HepG2 (cell line): Measurements from ENCODE around the gene GNPAT. TPM values are rescaled to one million over a fixed set of nuclear protein-coding genes. Genes with fewer than 3 reads are reported as not detected.
A peak's percentile ranks its signal among the peaks of the same experiment; 100 is the strongest.

Experiments used
- DNMT3B ChIP-seq: conservative IDR thresholded peaks from 2 replicates; pipeline ENCODE4 v1.6.1; 2016; ENCODE audit warnings: missing biosample characterization, control low read depth
- DPF2 ChIP-seq: sonication (generic); formaldehyde crosslinking; IDR thresholded peaks from 2 replicates; pipeline ENCODE4 v1.4.0; 2020; ENCODE audit warnings: mild to moderate bottlenecking, low read depth, missing genetic modification reagents, borderline replicate concordance
- GABPB1 ChIP-seq: IDR thresholded peaks from 2 replicates; pipeline ENCODE4 v1.6.1; 2016; ENCODE audit warnings: mild to moderate bottlenecking, missing genetic modification reagents, moderate library complexity, missing compliant biosample characterization
- GFI1 ChIP-seq: sonication (generic); formaldehyde crosslinking; IDR thresholded peaks from 2 replicates; pipeline ENCODE4 v1.5.0; 2020; ENCODE audit warnings: missing genetic modification reagents, mild to moderate bottlenecking, borderline replicate concordance
- KAT2B ChIP-seq: fragments of 150-350 bp; IDR thresholded peaks from 2 replicates; pipeline ENCODE4 v1.6.1; 2014; ENCODE audit warnings: low read depth, low read length, borderline replicate concordance
- KDM2A ChIP-seq: sonication (generic); formaldehyde crosslinking; IDR thresholded peaks from 2 replicates; pipeline ENCODE4 v1.4.0; 2020; ENCODE audit warnings: low read depth, missing genetic modification reagents, borderline replicate concordance
- MAZ ChIP-seq, 2 experiments: sonication (generic) in 1 of 2; formaldehyde crosslinking in 1 of 2; IDR thresholded peaks; 2 replicates each; pipeline versions ENCODE4 v1.5.0 to v1.6.1; 2012 to 2020; ENCODE audit warnings: low read depth in 2 of 2, mild to moderate bottlenecking in 2 of 2, borderline replicate concordance in 1 of 2, improper control_type of control experiment in 1 of 2, low read length in 1 of 2, missing genetic modification reagents in 1 of 2, moderate library complexity in 1 of 2
- NBN ChIP-seq: fragments of 450-650 bp; conservative IDR thresholded peaks from 2 replicates; pipeline ENCODE4 v1.6.1; 2017
- NR2F6 ChIP-seq, 2 experiments: IDR thresholded peaks; 2 replicates each; pipeline ENCODE4 v1.6.1; 2016; ENCODE audit warnings: antibody characterized with exemption in 1 of 2, mild to moderate bottlenecking in 1 of 2
- NR3C1 ChIP-seq: sonication (generic); formaldehyde crosslinking; IDR thresholded peaks from 2 replicates; pipeline ENCODE4 v1.4.0; 2020; ENCODE audit warnings: missing genetic modification reagents
- PHB2 ChIP-seq: fragments of 450-650 bp; IDR thresholded peaks from 2 replicates; pipeline ENCODE4 v1.6.1; 2018; ENCODE audit not compliant: partially characterized antibody
- SYNCRIP ChIP-seq: fragments of 200-400 bp; formaldehyde crosslinking; IDR thresholded peaks from 2 replicates; pipeline ENCODE4 v1.6.1; 2018; ENCODE audit warnings: mild to moderate bottlenecking, low read depth, low read length; ENCODE audit not compliant: insufficient read depth
- TBL1XR1 ChIP-seq: fragments of 150-350 bp; IDR thresholded peaks from 2 replicates; pipeline ENCODE4 v1.6.1; 2014; ENCODE audit warnings: borderline replicate concordance, low read length; ENCODE audit not compliant: partially characterized antibody
- ZNF160 ChIP-seq: sonication (generic); formaldehyde crosslinking; IDR thresholded peaks from 2 replicates; pipeline ENCODE4 v1.8.0; 2022; ENCODE audit warnings: mild to moderate bottlenecking, inconsistent platforms, missing genetic modification reagents
- ZNF598 ChIP-seq: sonication (generic); formaldehyde crosslinking; IDR thresholded peaks from 2 replicates; pipeline ENCODE4 v1.5.1; 2020; ENCODE audit warnings: mild to moderate bottlenecking, missing genetic modification reagents, borderline replicate concordance
- ZNF772 ChIP-seq: sonication (generic); formaldehyde crosslinking; IDR thresholded peaks from 2 replicates; pipeline ENCODE4 v1.5.0; 2020; ENCODE audit warnings: mild to moderate bottlenecking, missing genetic modification reagents
- ZSCAN31 ChIP-seq: sonication (generic); formaldehyde crosslinking; IDR thresholded peaks from 2 replicates; pipeline ENCODE4 v1.5.0; 2020; ENCODE audit warnings: low read depth, mild to moderate bottlenecking, missing genetic modification reagents
- polyA plus RNA-seq, 8 experiments: library from polyadenylated mRNA; depleted of rRNA in 3 of 8; stranded (reverse) in 7 of 8; unstranded in 1 of 8; fragments of >200 nt; fragmentation: Illumina TruSeq in 4 of 8; extraction: Trizol in 4 of 8; gene quantifications; 2 replicates each; pipeline versions ENCODE4 v1.2.1 to v1.2.3, GENCODE V29; 2011 to 2016; ENCODE audit warnings: low read depth in 4 of 8, missing spikeins in 1 of 8, mixed read lengths in 1 of 8; ENCODE audit not compliant: insufficient read depth in 1 of 8
- total RNA-seq, 5 experiments: library from RNA; depleted of rRNA; stranded (reverse); fragments of >200 nt; fragmentation: Illumina TruSeq; extraction: Trizol; gene quantifications; 2 replicates each; pipeline ENCODE4 v1.2.3, GENCODE V29; 2016; ENCODE audit warnings: low read depth in 1 of 5
- TF ChIP-seq, protein P1 (sequence below): sonication (generic); formaldehyde crosslinking; IDR thresholded peaks from 2 replicates; pipeline ENCODE4 v1.5.1; 2020; ENCODE audit warnings: mild to moderate bottlenecking, missing genetic modification reagents, borderline replicate concordance
- TF ChIP-seq, protein P2 (sequence below): IDR thresholded peaks from 2 replicates; pipeline ENCODE4 v1.6.1; 2016; ENCODE audit warnings: control low read depth
- TF ChIP-seq, protein P3 (sequence below): sonication (generic); formaldehyde crosslinking; IDR thresholded peaks from 2 replicates; pipeline ENCODE4 v1.8.0; 2022; ENCODE audit warnings: low read depth, missing genetic modification reagents

GNPAT gene
- total and polyA plus RNA-seq, 2 of the 13 experiments (the other 11 are each of a cell fraction or from before 2014, with no cell fraction given) = 58.3 to 114 TPM

DNA sequence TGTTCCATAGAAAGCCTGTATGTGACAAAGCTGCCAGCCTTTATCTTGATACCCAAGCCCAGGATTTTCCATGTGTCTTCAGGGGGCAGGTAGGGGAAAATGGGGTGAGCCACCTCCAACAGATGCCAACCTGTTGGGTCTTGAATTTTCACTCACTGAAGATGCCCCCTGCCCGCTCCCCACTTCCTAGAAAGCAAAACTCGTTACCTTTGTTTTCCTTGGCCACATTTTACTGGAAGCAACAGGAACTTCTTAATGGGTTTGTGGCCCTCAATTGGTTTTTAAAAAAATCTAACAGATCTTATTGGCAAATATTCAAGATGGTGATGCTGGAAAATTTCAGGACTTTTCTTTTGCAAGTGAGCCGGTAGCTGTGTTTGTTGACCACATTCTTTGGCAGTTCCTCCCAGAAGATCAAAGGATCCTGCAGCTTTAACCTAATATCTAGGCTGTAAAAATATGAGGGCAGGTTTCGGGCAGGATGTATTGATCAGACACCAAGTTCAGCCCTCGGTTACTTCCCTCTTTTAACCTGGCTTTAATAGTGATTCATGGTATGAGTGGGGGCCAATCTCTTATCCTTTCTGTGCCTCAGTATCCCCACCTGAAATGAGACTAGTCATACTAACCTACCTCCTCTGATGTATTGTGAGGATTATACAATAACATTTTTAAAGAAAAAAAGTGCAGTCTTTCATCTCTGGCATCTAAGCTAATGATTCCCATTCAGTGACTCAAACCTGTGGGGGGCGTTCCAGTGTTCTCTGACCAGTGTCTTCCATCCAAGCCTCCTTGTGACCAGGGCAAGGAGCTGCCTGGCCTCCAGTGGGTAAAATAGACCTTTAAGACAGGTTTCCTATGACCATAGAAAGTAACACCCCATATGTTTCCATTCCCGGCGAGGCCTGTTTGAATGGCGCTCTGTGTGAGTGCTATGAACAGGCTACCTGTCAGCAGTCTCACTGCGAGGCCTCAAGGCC lies 21.3 kb upstream of the GNPAT start (continued):
- TF ChIP-seq, protein P1, sequence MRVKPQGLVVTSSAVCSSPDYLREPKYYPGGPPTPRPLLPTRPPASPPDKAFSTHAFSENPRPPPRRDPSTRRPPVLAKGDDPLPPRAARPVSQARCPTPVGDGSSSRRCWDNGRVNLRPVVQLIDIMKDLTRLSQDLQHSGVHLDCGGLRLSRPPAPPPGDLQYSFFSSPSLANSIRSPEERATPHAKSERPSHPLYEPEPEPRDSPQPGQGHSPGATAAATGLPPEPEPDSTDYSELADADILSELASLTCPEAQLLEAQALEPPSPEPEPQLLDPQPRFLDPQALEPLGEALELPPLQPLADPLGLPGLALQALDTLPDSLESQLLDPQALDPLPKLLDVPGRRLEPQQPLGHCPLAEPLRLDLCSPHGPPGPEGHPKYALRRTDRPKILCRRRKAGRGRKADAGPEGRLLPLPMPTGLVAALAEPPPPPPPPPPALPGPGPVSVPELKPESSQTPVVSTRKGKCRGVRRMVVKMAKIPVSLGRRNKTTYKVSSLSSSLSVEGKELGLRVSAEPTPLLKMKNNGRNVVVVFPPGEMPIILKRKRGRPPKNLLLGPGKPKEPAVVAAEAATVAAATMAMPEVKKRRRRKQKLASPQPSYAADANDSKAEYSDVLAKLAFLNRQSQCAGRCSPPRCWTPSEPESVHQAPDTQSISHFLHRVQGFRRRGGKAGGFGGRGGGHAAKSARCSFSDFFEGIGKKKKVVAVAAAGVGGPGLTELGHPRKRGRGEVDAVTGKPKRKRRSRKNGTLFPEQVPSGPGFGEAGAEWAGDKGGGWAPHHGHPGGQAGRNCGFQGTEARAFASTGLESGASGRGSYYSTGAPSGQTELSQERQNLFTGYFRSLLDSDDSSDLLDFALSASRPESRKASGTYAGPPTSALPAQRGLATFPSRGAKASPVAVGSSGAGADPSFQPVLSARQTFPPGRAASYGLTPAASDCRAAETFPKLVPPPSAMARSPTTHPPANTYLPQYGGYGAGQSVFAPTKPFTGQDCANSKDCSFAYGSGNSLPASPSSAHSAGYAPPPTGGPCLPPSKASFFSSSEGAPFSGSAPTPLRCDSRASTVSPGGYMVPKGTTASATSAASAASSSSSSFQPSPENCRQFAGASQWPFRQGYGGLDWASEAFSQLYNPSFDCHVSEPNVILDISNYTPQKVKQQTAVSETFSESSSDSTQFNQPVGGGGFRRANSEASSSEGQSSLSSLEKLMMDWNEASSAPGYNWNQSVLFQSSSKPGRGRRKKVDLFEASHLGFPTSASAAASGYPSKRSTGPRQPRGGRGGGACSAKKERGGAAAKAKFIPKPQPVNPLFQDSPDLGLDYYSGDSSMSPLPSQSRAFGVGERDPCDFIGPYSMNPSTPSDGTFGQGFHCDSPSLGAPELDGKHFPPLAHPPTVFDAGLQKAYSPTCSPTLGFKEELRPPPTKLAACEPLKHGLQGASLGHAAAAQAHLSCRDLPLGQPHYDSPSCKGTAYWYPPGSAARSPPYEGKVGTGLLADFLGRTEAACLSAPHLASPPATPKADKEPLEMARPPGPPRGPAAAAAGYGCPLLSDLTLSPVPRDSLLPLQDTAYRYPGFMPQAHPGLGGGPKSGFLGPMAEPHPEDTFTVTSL (CRISPR knock-in tag) = peak; percentile 87; the same call in 1 of the 2 replicates
- TF ChIP-seq KDM2A (CRISPR knock-in tag) (no peak), GFI1 (no peak), MAZ (IDR thresholded peaks at IDR 0.05; ENCODE audit: borderline replicate concordance, low read depth, low read length) (no peak), MAZ (CRISPR knock-in tag; IDR thresholded peaks at IDR 0.05; ENCODE audit: low read depth) (no peak), ZNF772 (CRISPR knock-in tag) (no peak), TBL1XR1 (no peak), ZNF598 (CRISPR knock-in tag) (no peak), PHB2 (no peak), GABPB1 (CRISPR knock-in tag) (no peak), ZNF160 (CRISPR knock-in tag) (no peak), DPF2 (peak; percentile 63; the same call in 1 of the 2 replicates), NR2F6 (IDR thresholded peaks at IDR 0.05) (peak; percentile 38; the same call in 1 of the 2 replicates), NR2F6 (CRISPR knock-in tag; IDR thresholded peaks at IDR 0.05) (0 out of 2 replicates have a peak, but pooled peaks have one; percentile 48), SYNCRIP (no peak), DNMT3B (CRISPR knock-in tag) (no peak), NR3C1 (CRISPR knock-in tag) (no peak), ZSCAN31 (no peak), NBN (no peak), KAT2B (no peak)
- TF ChIP-seq, protein P2, sequence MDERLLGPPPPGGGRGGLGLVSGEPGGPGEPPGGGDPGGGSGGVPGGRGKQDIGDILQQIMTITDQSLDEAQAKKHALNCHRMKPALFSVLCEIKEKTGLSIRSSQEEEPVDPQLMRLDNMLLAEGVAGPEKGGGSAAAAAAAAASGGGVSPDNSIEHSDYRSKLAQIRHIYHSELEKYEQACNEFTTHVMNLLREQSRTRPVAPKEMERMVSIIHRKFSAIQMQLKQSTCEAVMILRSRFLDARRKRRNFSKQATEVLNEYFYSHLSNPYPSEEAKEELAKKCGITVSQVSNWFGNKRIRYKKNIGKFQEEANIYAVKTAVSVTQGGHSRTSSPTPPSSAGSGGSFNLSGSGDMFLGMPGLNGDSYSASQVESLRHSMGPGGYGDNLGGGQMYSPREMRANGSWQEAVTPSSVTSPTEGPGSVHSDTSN (CRISPR knock-in tag) = no peak
- TF ChIP-seq, protein P3, sequence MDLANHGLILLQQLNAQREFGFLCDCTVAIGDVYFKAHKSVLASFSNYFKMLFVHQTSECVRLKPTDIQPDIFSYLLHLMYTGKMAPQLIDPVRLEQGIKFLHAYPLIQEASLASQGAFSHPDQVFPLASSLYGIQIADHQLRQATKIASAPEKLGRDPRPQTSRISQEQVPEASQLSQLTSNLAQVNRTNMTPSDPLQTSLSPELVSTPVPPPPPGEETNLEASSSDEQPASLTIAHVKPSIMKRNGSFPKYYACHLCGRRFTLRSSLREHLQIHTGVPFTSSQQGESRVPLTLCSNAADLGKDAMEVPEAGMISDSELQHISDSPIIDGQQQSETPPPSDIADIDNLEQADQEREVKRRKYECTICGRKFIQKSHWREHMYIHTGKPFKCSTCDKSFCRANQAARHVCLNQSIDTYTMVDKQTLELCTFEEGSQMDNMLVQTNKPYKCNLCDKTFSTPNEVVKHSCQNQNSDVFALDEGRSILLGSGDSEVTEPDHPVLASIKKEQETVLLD = no peak
